HG03469 (cell line): ENCODE data around the gene BMP6.
"Not testable (repeated sequence)": the region's sequence is repeated elsewhere in the genome, so short reads cannot be mapped to it uniquely, and the experiment has no call there.

Experiments
- ATAC-seq: cut with Tn5 transposase; IDR thresholded peaks from one replicate; pipeline ENCODE4 v1.9.1; 2021; ENCODE audit warnings: mild to moderate bottlenecking, moderate library complexity, moderate number of reproducible peaks; ENCODE audit not compliant: unreplicated experiment

BMP6 gene

GRCh38 chr6:7786214-7786661 is 60.3 kb downstream of the BMP6 start:
- ATAC-seq, result no peak

- no peak for ATAC-seq
Measured at GRCh38 chr6:7787137-7787608, 61.3 kb downstream of the BMP6 start.

- ATAC-seq, result no peak
Measured at GRCh38 chr6:7787731-7788130, 61.8 kb downstream of the BMP6 start.

GRCh38 chr6:7794509-7794908 is 68.6 kb downstream of the BMP6 start:
- no peak for ATAC-seq

GRCh38 chr6:7797386-7797785 is 71.5 kb downstream of the BMP6 start:
- ATAC-seq, result no peak

- no peak for ATAC-seq
Measured at GRCh38 chr6:7798751-7799150, 72.9 kb downstream of the BMP6 start.

- ATAC-seq, result no peak
Measured at GRCh38 chr6:7802662-7803061, 76.8 kb downstream of the BMP6 start.

- no peak for ATAC-seq
Measured at GRCh38 chr6:7803214-7803613, 77.3 kb downstream of the BMP6 start.

GRCh38 chr6:7805078-7805849 is 79.4 kb downstream of the BMP6 start:
- ATAC-seq, result no peak

- ATAC-seq, result no peak
Measured at GRCh38 chr6:7805850-7806214, 79.9 kb downstream of the BMP6 start.

- ATAC-seq, result no peak
Measured at GRCh38 chr6:7806711-7807110, 80.8 kb downstream of the BMP6 start.

GRCh38 chr6:7809346-7809745 is 83.4 kb downstream of the BMP6 start:
- ATAC-seq, result no peak

- no peak for ATAC-seq
Measured at GRCh38 chr6:7811441-7811840, 85.5 kb downstream of the BMP6 start.

- no peak for ATAC-seq
Measured at GRCh38 chr6:7812623-7813022, 86.7 kb downstream of the BMP6 start.

- ATAC-seq, result no peak
Measured at GRCh38 chr6:7813193-7813592, 87.3 kb downstream of the BMP6 start.

GRCh38 chr6:7813704-7814103 is 87.8 kb downstream of the BMP6 start:
- no peak for ATAC-seq

GRCh38 chr6:7815716-7816115 is 89.8 kb downstream of the BMP6 start:
- ATAC-seq, result no peak

GRCh38 chr6:7817184-7817583 is 91.3 kb downstream of the BMP6 start:
- not testable (repeated sequence) for ATAC-seq

- ATAC-seq, result no peak
Measured at GRCh38 chr6:7818257-7819214, 92.6 kb downstream of the BMP6 start.

GRCh38 chr6:7819431-7820015 is 93.6 kb downstream of the BMP6 start:
- no peak for ATAC-seq

- ATAC-seq, result no peak
Measured at GRCh38 chr6:7820288-7820835, 94.5 kb downstream of the BMP6 start.
